ENCODE results near the gene STK10. TPM values are rescaled to one million over a fixed set of nuclear protein-coding genes. Genes with fewer than 3 reads are reported as not detected.

Gene STK10
- total RNA-seq, 4 donors from 2014 or later, result 3.3 to 24.6 (median 13.4) TPM

- Histone ChIP-seq H3K4me3 (peak within 1 kb of the TSS; percentile 86 to 87), H3K9me3 (no peaks in the 10 kb centered on the region), H3K27ac (peak within 1 kb of the TSS; percentile 96 to 97), H3K4me1 (peaks cover 0 to 9% of the 10 kb centered on the region in 2 donors), H3K36me3 (no peaks in the 10 kb centered on the region), H3K27me3 (no peaks in the 10 kb centered on the region)
- intact Hi-C loops (cut with DNase I; ENCODE audit: low total_unique reads), result no loop called here
- peak; percentile 71 to 83 for TF ChIP-seq POLR2A (IDR thresholded peaks at IDR 0.05)
- peak in 1 of 4 experiments; percentile 2 for TF ChIP-seq CTCF (IDR thresholded peaks at IDR 0.05)
- DNase-seq, result peak; percentile 94 to 96
These were observed 181.5 kb downstream of the STK10 start, which contains the start of gene FBXW11 for GRCh38 chr5:172006321-172007174. Gene FBXW11 (minus strand): TSS chr5:172006638. CDS start chr5:172006502, 136 bp downstream.

GRCh38 chr5:172005708-172006320, 182.2 kb downstream of the STK10 start:
- no peaks in the 10 kb centered on the region for H3K9me3 ChIP-seq
- peaks cover 0 to 9% of the 10 kb centered on the region in 2 donors for H3K4me1 ChIP-seq
- intact Hi-C loops (cut with DNase I; ENCODE audit: low total_unique reads), result no loop called here
- H3K36me3 ChIP-seq, result no peaks in the 10 kb centered on the region
- H3K4me3 ChIP-seq, result peak overlapping the region; percentile 86 to 87
- H3K27me3 ChIP-seq, result no peaks in the 10 kb centered on the region
- peak; percentile 35 to 49 for DNase-seq
- H3K27ac ChIP-seq, result peak overlapping the region; percentile 96 to 97
- TF ChIP-seq CTCF (IDR thresholded peaks at IDR 0.05), result no peak
- no peak for TF ChIP-seq POLR2A (IDR thresholded peaks at IDR 0.05)

GRCh38 chr5:172004824-172005237, 183.2 kb downstream of the STK10 start:
- Histone ChIP-seq H3K4me1 (peaks cover 0 to 9% of the 10 kb centered on the region in 2 donors), H3K9me3 (no peaks in the 10 kb centered on the region), H3K27ac (peak overlapping the region in 1 of 2 donors; percentile 97), H3K36me3 (no peaks in the 10 kb centered on the region), H3K4me3 (peak overlapping the region; percentile 86 to 87), H3K27me3 (no peaks in the 10 kb centered on the region)
- intact Hi-C loops (cut with DNase I; ENCODE audit: low total_unique reads), result no loop called here
- no peak for DNase-seq
- no peak for TF ChIP-seq POLR2A (IDR thresholded peaks at IDR 0.05)
- TF ChIP-seq CTCF (IDR thresholded peaks at IDR 0.05), result no peak

GRCh38 chr5:172003746-172004145, 184.3 kb downstream of the STK10 start:
- no peak overlapping the region for H3K4me3 ChIP-seq
- no peak overlapping the region for H3K27ac ChIP-seq
- H3K36me3 ChIP-seq, result no peaks in the 10 kb centered on the region
- H3K27me3 ChIP-seq, result no peaks in the 10 kb centered on the region
- no peaks in the 10 kb centered on the region for H3K9me3 ChIP-seq
- intact Hi-C loops (cut with DNase I; ENCODE audit: low total_unique reads), result no loop called here
- DNase-seq, result no peak
- H3K4me1 ChIP-seq, result peaks cover 0 to 9% of the 10 kb centered on the region in 2 donors
- no peak for TF ChIP-seq CTCF (IDR thresholded peaks at IDR 0.05)
- no peak for TF ChIP-seq POLR2A (IDR thresholded peaks at IDR 0.05)
